Glutamatergic neuron (in vitro differentiated cells): ENCODE data around the gene CEP128. TPM values are rescaled to one million over a fixed set of nuclear protein-coding genes. Genes with fewer than 3 reads are reported as not detected.

Experiments used
- DNase-seq: peaks from one replicate; pipeline ENCODE4 v3.0.0; 2022
- H3K27ac Mint-ChIP-seq: one replicate; pipeline ENCODE4 v1.8.0; 2020; ENCODE audit warnings: mild to moderate bottlenecking, mixed read lengths, inconsistent platforms; ENCODE audit not compliant: unreplicated experiment
- H3K27me3 Mint-ChIP-seq: one replicate; pipeline ENCODE4 v1.8.0; 2020; ENCODE audit warnings: mild to moderate bottlenecking, moderate library complexity, mixed read lengths, inconsistent platforms; ENCODE audit not compliant: unreplicated experiment
- H3K36me3 Mint-ChIP-seq: one replicate; pipeline ENCODE4 v1.8.0; 2020; ENCODE audit warnings: mild to moderate bottlenecking, mixed read lengths, inconsistent platforms; ENCODE audit not compliant: unreplicated experiment
- H3K4me1 Mint-ChIP-seq: one replicate; pipeline ENCODE4 v1.8.0; 2020; ENCODE audit warnings: mild to moderate bottlenecking, low read depth, mixed read lengths, inconsistent platforms; ENCODE audit not compliant: unreplicated experiment
- H3K4me3 Mint-ChIP-seq: one replicate; pipeline ENCODE4 v1.8.0; 2020; ENCODE audit warnings: mild to moderate bottlenecking, mixed read lengths, inconsistent platforms; ENCODE audit not compliant: unreplicated experiment
- H3K9me3 Mint-ChIP-seq: one replicate; pipeline ENCODE4 v1.8.0; 2020; ENCODE audit warnings: mild to moderate bottlenecking, moderate library complexity, mixed read lengths, inconsistent platforms; ENCODE audit not compliant: unreplicated experiment
- CTCF ChIP-seq: fragments of 200-600 bp; sonication (generic); IDR thresholded peaks from one replicate; pipeline ENCODE4 v1.5.0; 2021; ENCODE audit not compliant: partially characterized antibody, unreplicated experiment
- total RNA-seq: library from RNA; stranded (reverse); fragmentation: NEBNext Ultra II Directional; extraction: Animal tissue kit (Norgen Biotek cat#: 25700); gene quantifications from one replicate; pipeline ENCODE4 v1.2.1, GENCODE V29; 2021; ENCODE audit not compliant: unreplicated experiment

CEP128 gene
- total RNA-seq, 1 donor from 2014 or later, result 38.5 TPM

GRCh38 chr14:80638620-80639515, 302.7 kb downstream of the CEP128 start:
- no peak for DNase-seq
- H3K36me3 Mint-ChIP-seq, result no peaks in the 10 kb centered on the region
- no peak overlapping the region for H3K27ac Mint-ChIP-seq
- H3K9me3 Mint-ChIP-seq, result no peaks in the 10 kb centered on the region
- no peaks in the 10 kb centered on the region for H3K4me1 Mint-ChIP-seq
- no peaks in the 10 kb centered on the region for H3K27me3 Mint-ChIP-seq
- H3K4me3 Mint-ChIP-seq, result no peak overlapping the region
- TF ChIP-seq CTCF, result no peak

- H3K36me3 Mint-ChIP-seq, result no peaks in the 10 kb centered on the region
- H3K27me3 Mint-ChIP-seq, result no peaks in the 10 kb centered on the region
- H3K27ac Mint-ChIP-seq, result peak overlapping the region; percentile 20
- H3K4me1 Mint-ChIP-seq, result no peaks in the 10 kb centered on the region
- H3K9me3 Mint-ChIP-seq, result no peaks in the 10 kb centered on the region
- H3K4me3 Mint-ChIP-seq, result no peak overlapping the region
- no peak for DNase-seq
- TF ChIP-seq CTCF, result no peak
Measured at GRCh38 chr14:80637756-80638619, 303.6 kb downstream of the CEP128 start.

GRCh38 chr14:80636071-80636470, 305.5 kb downstream of the CEP128 start:
- Mint-ChIP-seq H3K4me3 (no peak overlapping the region), H3K9me3 (no peaks in the 10 kb centered on the region), H3K36me3 (no peaks in the 10 kb centered on the region), H3K27ac (no peak overlapping the region), H3K4me1 (no peaks in the 10 kb centered on the region), H3K27me3 (no peaks in the 10 kb centered on the region)
- DNase-seq, result no peak
- no peak for TF ChIP-seq CTCF

GRCh38 chr14:80634106-80634758, 307.3 kb downstream of the CEP128 start:
- Mint-ChIP-seq H3K36me3 (no peaks in the 10 kb centered on the region), H3K4me1 (no peaks in the 10 kb centered on the region), H3K4me3 (no peak overlapping the region), H3K9me3 (no peaks in the 10 kb centered on the region), H3K27ac (no peak overlapping the region), H3K27me3 (no peaks in the 10 kb centered on the region)
- no peak for DNase-seq
- TF ChIP-seq CTCF, result no peak
